RWPE2 (cell line): ENCODE results near the gene HMGN4.

Experiments
- ATAC-seq: fragments of 200-7000 bp; cut with Tn5 transposase; 3 replicates; pipeline ENCODE4 v1.9.1; 2021; ENCODE audit warnings: low read depth
- DNase-seq: peaks from one replicate; pipeline ENCODE4 v3.0.0-alpha.2; 2020; ENCODE audit warnings: low spot score
- H3K27ac ChIP-seq: fragments of 450-650 bp; 2 replicates; pipeline ENCODE4 v1.5.1; 2017; ENCODE audit warnings: mild to moderate bottlenecking; ENCODE audit not compliant: poor library complexity, severe bottlenecking
- H3K27me3 ChIP-seq: fragments of 250-450 bp; sonication (Bioruptor Pico); 2 replicates; pipeline ENCODE4 v1.5.1; 2021; ENCODE audit warnings: mild to moderate bottlenecking, moderate library complexity; ENCODE audit not compliant: insufficient read depth, poor library complexity, severe bottlenecking
- H3K36me3 ChIP-seq: fragments of 250-450 bp; sonication (Bioruptor Pico); 2 replicates; pipeline ENCODE4 v1.5.1; 2020; ENCODE audit warnings: low read depth, mild to moderate bottlenecking, moderate library complexity
- H3K4me1 ChIP-seq: fragments of 250-450 bp; sonication (Bioruptor Pico); 2 replicates; pipeline ENCODE4 v1.5.1; 2021; ENCODE audit warnings: mild to moderate bottlenecking, moderate library complexity; ENCODE audit not compliant: insufficient read depth, poor library complexity, severe bottlenecking
- H3K4me3 ChIP-seq: fragments of 250-450 bp; sonication (Bioruptor Pico); 2 replicates; pipeline ENCODE4 v1.5.1; 2021; ENCODE audit warnings: mild to moderate bottlenecking, moderate library complexity; ENCODE audit not compliant: severe bottlenecking
- H3K9me3 ChIP-seq: fragments of 250-450 bp; sonication (Bioruptor Pico); 2 replicates; pipeline ENCODE4 v1.5.1; 2021; ENCODE audit warnings: mild to moderate bottlenecking, moderate library complexity; ENCODE audit not compliant: severe bottlenecking
- CTCF ChIP-seq: fragments of 450-650 bp; IDR thresholded peaks from one replicate; pipeline ENCODE4 v1.5.1; 2017; ENCODE audit warnings: mild to moderate bottlenecking, moderate library complexity; ENCODE audit not compliant: poor library complexity, severe bottlenecking

Gene HMGN4

GRCh38 chr6:26537846-26538571 is at the start of gene HMGN4:
TSS of gene HMGN4 (plus strand) at chr6:26538366. CDS start at chr6:26545207, 6,841 bp downstream.
- Histone ChIP-seq H3K4me3 (peak within 1 kb of the TSS; percentile 57), H3K27me3 (no peaks in the 10 kb centered on the region), H3K4me1 (peaks cover 8% of the 10 kb centered on the region), H3K36me3 (peaks cover 35% of the 10 kb centered on the region), H3K9me3 (no peaks in the 10 kb centered on the region), H3K27ac (peak within 1 kb of the TSS; percentile 84)
- peak; percentile 84 for ATAC-seq
- DNase-seq = peak; percentile 85
- no peak for TF ChIP-seq CTCF

- H3K27ac ChIP-seq = no peak overlapping the region
- H3K36me3 ChIP-seq = no peaks in the 10 kb centered on the region
- no peak for TF ChIP-seq CTCF
- ATAC-seq = no peak
- H3K9me3 ChIP-seq = no peaks in the 10 kb centered on the region
- no peaks in the 10 kb centered on the region for H3K27me3 ChIP-seq
- H3K4me1 ChIP-seq = no peaks in the 10 kb centered on the region
- DNase-seq = no peak
- no peak overlapping the region for H3K4me3 ChIP-seq
Observed at GRCh38 chr6:26489996-26490964, 47.9 kb upstream of the HMGN4 start.

GRCh38 chr6:26491604-26492003 is 46.6 kb upstream of the HMGN4 start:
- H3K4me3 ChIP-seq = no peak overlapping the region
- no peaks in the 10 kb centered on the region for H3K36me3 ChIP-seq
- no peak overlapping the region for H3K27ac ChIP-seq
- H3K9me3 ChIP-seq = no peaks in the 10 kb centered on the region
- H3K4me1 ChIP-seq = no peaks in the 10 kb centered on the region
- H3K27me3 ChIP-seq = no peaks in the 10 kb centered on the region
- ATAC-seq (no peak), DNase-seq (no peak)
- TF ChIP-seq CTCF = no peak

- Histone ChIP-seq H3K4me1 (no peaks in the 10 kb centered on the region), H3K9me3 (no peaks in the 10 kb centered on the region), H3K36me3 (no peaks in the 10 kb centered on the region), H3K27me3 (no peaks in the 10 kb centered on the region), H3K27ac (no peak overlapping the region), H3K4me3 (no peak overlapping the region)
- ATAC-seq (peak; percentile 58; the same call in 2 of the 3 replicates), DNase-seq (no peak)
- TF ChIP-seq CTCF = peak; percentile 18
Observed at GRCh38 chr6:26493258-26493657, 44.9 kb upstream of the HMGN4 start.
